Stimulated activated CD8-positive, alpha-beta memory T cell treated with anti-CD3 and anti-CD28 coated beads, Interleukin-15, amount 100 ng/mL, for 4 hours (primary cell): ENCODE data around the gene CUL9.

Experiments
- DNase-seq, 2 donors: peaks; one replicate each; pipeline ENCODE4 v3.0.0-alpha.2; 2020; ENCODE audit warnings: low read depth in 2 of 2

CUL9 gene

GRCh38 chr6:43256670-43257366 is 74.8 kb downstream of the CUL9 start:
- DNase-seq = no peak

GRCh38 chr6:43257367-43258145 is 75.6 kb downstream of the CUL9 start:
- DNase-seq = no peak

- no peak for DNase-seq
These were observed 76.2 kb downstream of the CUL9 start for GRCh38 chr6:43258180-43258579.

GRCh38 chr6:43258807-43259686 is 77.1 kb downstream of the CUL9 start:
- DNase-seq = no peak

- no peak for DNase-seq
These were observed 78.8 kb downstream of the CUL9 start for GRCh38 chr6:43260791-43261190.

- DNase-seq = no peak
These were observed 79.2 kb downstream of the CUL9 start for GRCh38 chr6:43261198-43261597.

- DNase-seq = no peak
These were observed 80.2 kb downstream of the CUL9 start for GRCh38 chr6:43262000-43262779.

GRCh38 chr6:43262780-43263313 is 80.9 kb downstream of the CUL9 start:
- no peak for DNase-seq

GRCh38 chr6:43263314-43264178 is 81.5 kb downstream of the CUL9 start:
- peak; percentile 41 to 50 for DNase-seq

GRCh38 chr6:43264599-43265145 is 82.7 kb downstream of the CUL9 start:
- DNase-seq = no peak

GRCh38 chr6:43265564-43265963 is 83.6 kb downstream of the CUL9 start:
- no peak for DNase-seq

- DNase-seq = no peak
These were observed 85.8 kb downstream of the CUL9 start for GRCh38 chr6:43267619-43268354.

GRCh38 chr6:43268355-43268700 is 86.3 kb downstream of the CUL9 start:
- DNase-seq = no peak

- DNase-seq = no peak
These were observed 86.8 kb downstream of the CUL9 start for GRCh38 chr6:43268782-43269272.

- DNase-seq = peak in 1 of 2 donors; percentile 27
These were observed 87.4 kb downstream of the CUL9 start for GRCh38 chr6:43269273-43270007.

- no peak for DNase-seq
These were observed 89.3 kb downstream of the CUL9 start for GRCh38 chr6:43271103-43271815.

- DNase-seq = no peak
These were observed 89.9 kb downstream of the CUL9 start for GRCh38 chr6:43271944-43272343.

- no peak for DNase-seq
These were observed 91.7 kb downstream of the CUL9 start for GRCh38 chr6:43273707-43274106.
